ENCODE results near the gene SERPING1. TPM values are rescaled to one million over a fixed set of nuclear protein-coding genes. Genes with fewer than 3 reads are reported as not detected.
A peak's percentile ranks its signal among the peaks of the same experiment; 100 is the strongest.

The SERPING1 gene
- total RNA-seq, 6 experiments from 2014 or later: 0.11 to 0.51 (median 0.25) TPM; not detected in 1

DNA sequence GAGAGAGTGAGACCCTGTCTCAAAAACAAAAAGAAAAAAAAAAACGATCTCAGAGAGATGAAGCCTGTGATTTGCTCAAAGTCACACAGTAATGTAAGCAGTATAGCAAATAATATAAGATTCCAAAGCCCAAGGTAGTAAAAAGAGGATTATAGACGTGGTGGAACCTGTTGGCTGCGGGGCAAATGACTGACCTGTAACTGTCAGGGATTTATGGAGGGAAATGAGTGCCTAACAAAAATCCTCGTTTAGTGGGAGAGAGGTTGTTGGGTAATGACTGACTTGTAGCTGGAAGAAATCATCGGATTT is 59.4 kb downstream of the SERPING1 start:
- TF ChIP-seq, protein P1, sequence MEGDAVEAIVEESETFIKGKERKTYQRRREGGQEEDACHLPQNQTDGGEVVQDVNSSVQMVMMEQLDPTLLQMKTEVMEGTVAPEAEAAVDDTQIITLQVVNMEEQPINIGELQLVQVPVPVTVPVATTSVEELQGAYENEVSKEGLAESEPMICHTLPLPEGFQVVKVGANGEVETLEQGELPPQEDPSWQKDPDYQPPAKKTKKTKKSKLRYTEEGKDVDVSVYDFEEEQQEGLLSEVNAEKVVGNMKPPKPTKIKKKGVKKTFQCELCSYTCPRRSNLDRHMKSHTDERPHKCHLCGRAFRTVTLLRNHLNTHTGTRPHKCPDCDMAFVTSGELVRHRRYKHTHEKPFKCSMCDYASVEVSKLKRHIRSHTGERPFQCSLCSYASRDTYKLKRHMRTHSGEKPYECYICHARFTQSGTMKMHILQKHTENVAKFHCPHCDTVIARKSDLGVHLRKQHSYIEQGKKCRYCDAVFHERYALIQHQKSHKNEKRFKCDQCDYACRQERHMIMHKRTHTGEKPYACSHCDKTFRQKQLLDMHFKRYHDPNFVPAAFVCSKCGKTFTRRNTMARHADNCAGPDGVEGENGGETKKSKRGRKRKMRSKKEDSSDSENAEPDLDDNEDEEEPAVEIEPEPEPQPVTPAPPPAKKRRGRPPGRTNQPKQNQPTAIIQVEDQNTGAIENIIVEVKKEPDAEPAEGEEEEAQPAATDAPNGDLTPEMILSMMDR (IDR thresholded peaks at IDR 0.05): no peak
- DNase-seq: no peak
- Mint-ChIP-seq H3K27me3 (ENCODE audit: insufficient read depth) (no peaks in the 10 kb centered on the region; the same call in 1 of the 2 replicates), H3K4me3 (peak overlapping the region; percentile 95), H3K27ac (peak overlapping the region; percentile 74), H3K4me1 (ENCODE audit: low read depth) (peaks cover 16% of the 10 kb centered on the region), H3K36me3 (ENCODE audit: low read depth) (peaks cover 4% of the 10 kb centered on the region; the same call in 1 of the 2 replicates), H3K9me3 (no peaks in the 10 kb centered on the region)

DNA sequence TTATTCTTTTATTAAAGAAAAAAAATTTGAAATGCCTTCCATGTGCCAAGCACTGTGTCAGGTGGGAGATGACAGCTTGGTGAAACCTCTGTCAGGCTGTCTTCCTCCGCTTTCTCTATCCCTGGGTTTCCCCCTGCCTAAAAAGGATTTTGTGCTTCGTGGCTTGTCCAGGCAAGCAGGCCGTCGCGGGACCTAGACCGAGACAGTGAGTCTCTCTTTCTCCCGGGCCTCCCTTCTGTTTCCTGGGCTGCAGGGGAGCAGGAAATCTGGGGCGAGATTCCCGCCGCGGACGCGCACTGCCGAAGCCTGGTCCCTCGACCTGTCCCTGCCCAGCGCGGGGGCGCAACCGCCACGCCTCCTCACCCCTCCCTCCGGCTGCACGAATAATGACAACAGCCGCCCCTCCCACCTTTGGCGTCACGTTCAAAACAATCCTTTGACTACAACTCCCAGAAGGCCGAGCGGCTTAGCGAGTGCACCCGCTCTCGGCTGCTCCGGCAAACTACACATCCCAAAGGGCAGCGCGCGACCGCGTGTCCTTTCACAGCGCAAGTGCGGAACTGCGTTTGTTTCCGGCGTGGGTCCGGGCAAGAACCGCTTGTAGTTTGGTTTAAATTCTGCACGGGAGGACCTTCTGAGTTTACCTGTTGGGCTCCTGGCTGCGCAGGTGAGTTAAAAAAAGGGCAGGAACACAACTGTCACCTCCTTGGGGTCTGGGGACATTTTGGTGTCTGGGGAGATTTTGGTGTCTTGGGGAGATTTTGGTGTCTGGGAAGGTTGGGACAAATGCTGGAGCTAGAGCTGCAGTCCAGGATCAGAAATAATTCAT is 59.9 kb downstream of the SERPING1 start, which contains the start of gene CLP1:
CLP1 (plus strand) TSS at position 569 of the 829 bp plus-strand sequence. CDS start 1,715 bp downstream, outside the sequence.
- peak; percentile 99 for DNase-seq
- peaks cover 16% of the 10 kb centered on the region for H3K4me1 Mint-ChIP-seq (ENCODE audit: low read depth)
- no peaks in the 10 kb centered on the region; the same call in 1 of the 2 replicates for H3K27me3 Mint-ChIP-seq (ENCODE audit: insufficient read depth)
- TF ChIP-seq, protein P1 (IDR thresholded peaks at IDR 0.05): no peak
- peak within 1 kb of the TSS; percentile 95 for H3K4me3 Mint-ChIP-seq
- peak within 1 kb of the TSS; percentile 74 for H3K27ac Mint-ChIP-seq
- H3K36me3 Mint-ChIP-seq (ENCODE audit: low read depth): peaks cover 4% of the 10 kb centered on the region; the same call in 1 of the 2 replicates
- H3K9me3 Mint-ChIP-seq: no peaks in the 10 kb centered on the region

DNA sequence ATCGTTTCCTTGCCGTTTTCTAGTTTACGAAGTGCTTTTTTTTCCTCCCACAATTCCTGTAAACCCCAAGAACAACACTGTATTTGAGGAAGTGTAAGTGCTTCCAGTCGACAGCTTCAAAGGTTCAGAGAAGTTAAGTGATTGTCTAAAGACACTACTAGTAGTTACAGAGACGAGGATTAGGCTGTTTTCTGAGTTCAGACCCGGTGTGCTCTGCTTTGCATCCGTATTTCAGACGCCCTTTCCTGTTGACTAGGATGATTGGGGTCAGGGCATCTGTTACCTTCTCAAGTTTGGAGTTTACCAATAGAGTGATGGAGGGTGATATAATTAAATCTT is 60.5 kb downstream of the SERPING1 start:
- Mint-ChIP-seq H3K9me3 (no peaks in the 10 kb centered on the region), H3K4me1 (ENCODE audit: low read depth) (peaks cover 16% of the 10 kb centered on the region), H3K4me3 (peak overlapping the region; percentile 95), H3K27me3 (ENCODE audit: insufficient read depth) (no peaks in the 10 kb centered on the region; the same call in 1 of the 2 replicates), H3K27ac (peak overlapping the region; percentile 74), H3K36me3 (ENCODE audit: low read depth) (peaks cover 4% of the 10 kb centered on the region; the same call in 1 of the 2 replicates)
- TF ChIP-seq, protein P1 (IDR thresholded peaks at IDR 0.05): no peak
- no peak for DNase-seq

DNA sequence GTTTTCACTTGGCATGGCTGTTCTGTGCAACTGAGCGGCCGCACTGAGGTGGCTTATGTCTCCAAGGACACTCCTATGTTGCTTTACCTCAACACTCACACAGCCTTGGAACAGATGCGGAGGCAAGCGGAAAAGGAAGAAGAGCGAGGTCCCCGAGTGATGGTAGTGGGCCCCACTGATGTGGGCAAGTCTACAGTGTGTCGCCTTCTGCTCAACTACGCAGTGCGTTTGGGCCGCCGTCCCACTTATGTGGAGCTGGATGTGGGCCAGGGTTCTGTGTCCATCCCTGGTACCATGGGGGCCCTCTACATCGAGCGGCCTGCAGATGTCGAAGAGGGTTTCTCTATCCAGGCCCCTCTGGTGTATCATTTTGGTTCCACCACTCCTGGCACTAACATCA is 62.2 kb downstream of the SERPING1 start:
- Mint-ChIP-seq H3K4me1 (ENCODE audit: low read depth) (peaks cover 16% of the 10 kb centered on the region), H3K36me3 (ENCODE audit: low read depth) (peaks cover 4% of the 10 kb centered on the region; the same call in 1 of the 2 replicates), H3K27ac (no peak overlapping the region), H3K9me3 (no peaks in the 10 kb centered on the region), H3K4me3 (no peak overlapping the region), H3K27me3 (ENCODE audit: insufficient read depth) (no peaks in the 10 kb centered on the region)
- TF ChIP-seq, protein P1 (IDR thresholded peaks at IDR 0.05): no peak
- DNase-seq: no peak

DNA sequence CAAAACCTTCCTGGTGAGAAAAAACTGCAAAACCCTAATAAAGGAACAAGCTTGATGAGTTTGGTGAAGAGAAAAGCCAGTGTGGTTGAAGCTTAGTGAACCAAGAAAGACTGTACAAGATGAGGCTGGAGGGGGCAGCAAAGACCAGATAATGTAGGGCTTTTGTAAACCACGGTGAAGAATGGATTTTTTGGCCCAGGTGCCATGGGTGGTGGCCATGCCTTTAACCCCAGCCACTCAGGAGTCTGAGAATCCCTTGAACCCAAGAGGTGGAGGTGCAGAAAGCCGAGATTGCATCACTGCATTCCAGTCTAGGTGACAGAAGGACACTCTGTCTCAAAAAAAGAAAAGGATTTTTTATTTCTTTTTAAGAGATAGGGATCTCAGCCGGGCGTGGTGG is 65.4 kb downstream of the SERPING1 start:
- TF ChIP-seq, protein P1 (IDR thresholded peaks at IDR 0.05): peak; percentile 36; the same call in 1 of the 2 replicates
- H3K4me1 Mint-ChIP-seq (ENCODE audit: low read depth): peaks cover 14% of the 10 kb centered on the region
- H3K27me3 Mint-ChIP-seq (ENCODE audit: insufficient read depth): no peaks in the 10 kb centered on the region; the same call in 1 of the 2 replicates
- no peaks in the 10 kb centered on the region for H3K9me3 Mint-ChIP-seq
- DNase-seq: no peak
- no peak overlapping the region for H3K4me3 Mint-ChIP-seq
- H3K27ac Mint-ChIP-seq: no peak overlapping the region
- H3K36me3 Mint-ChIP-seq (ENCODE audit: low read depth): peaks cover 4% of the 10 kb centered on the region; the same call in 1 of the 2 replicates
